GM19452 (cell line): ENCODE measurements around the gene ABCA13.

Source experiments
- ATAC-seq: cut with Tn5 transposase; IDR thresholded peaks from one replicate; pipeline ENCODE4 v1.9.1; 2021; ENCODE audit not compliant: unreplicated experiment

The ABCA13 gene

DNA sequence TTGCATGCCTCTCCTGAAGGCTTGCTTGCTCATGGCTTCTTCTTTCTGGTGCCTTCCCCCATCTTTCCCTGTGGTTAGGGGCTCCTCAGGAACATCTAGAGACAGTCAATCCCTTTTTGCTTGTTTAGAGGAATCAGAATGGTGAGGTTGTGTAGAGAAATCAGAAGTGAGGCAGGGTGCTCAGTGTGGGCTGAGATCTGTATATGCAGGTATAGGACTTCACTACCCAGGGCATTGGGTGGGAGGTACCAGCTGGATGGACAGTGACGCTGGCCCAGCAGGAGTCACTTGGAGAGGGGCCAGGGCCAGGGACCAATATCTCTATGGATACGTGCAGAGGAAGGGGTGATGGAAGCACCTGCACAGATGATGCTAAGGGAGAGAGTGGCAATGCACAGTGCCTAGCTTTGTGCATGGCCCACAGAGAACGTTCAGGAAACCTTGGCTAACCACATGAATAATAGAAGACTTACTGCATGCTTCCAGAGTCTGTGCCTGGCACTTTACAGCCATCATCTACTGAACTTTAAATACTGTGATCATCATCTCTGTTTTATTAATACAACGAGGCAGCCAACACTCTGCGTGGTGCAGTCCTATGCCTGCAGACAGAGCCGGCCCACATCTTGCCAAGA lies 255.2 kb downstream of the ABCA13 start:
- ATAC-seq, result no peak

DNA sequence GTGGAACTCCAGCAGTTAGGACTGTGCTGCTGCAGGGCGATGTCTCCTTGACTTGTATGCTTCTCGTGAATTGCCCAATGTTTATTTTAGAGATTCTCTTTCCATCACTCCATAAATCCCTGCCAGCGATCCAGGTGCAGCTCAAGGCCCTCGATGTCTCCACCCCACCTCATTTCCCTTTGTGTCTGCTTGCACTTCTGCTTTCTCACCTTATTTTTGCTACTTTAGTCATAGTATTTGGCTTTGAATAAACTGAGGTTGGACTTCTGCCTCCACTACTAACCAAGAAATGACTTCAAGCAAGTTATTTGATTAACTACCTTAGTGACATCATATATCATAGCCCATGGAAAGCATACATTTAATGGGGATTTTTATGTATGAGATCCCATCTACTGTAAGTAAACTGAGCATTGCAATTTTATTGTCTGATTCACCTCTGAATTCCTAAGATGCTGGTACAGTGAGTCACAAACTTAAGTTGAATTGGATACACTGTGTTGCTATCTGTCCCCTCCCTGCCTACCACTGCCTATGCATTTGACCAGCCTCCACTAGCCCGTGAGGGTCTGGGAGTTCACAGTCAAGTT lies 255.8 kb downstream of the ABCA13 start:
- ATAC-seq, result no peak

DNA sequence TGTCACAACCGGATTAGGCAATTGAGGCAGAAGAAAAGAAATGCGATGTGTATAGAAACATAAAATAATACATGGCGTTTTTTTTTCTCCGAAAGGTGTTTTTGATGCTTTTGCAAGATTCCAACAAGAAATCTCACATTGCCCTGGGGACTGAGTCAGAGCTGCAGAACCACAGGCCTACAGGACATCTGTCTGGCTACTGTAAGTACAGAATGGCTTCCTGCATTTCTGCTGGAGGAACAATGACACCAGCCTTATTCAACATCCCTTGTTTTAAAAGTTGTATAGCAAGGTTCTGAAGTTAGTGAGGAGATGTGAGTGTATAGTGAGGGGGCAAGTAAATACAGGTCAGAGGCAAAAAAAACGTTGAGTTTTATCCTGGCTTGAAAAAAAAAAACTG lies 256.4 kb downstream of the ABCA13 start:
- no peak for ATAC-seq

DNA sequence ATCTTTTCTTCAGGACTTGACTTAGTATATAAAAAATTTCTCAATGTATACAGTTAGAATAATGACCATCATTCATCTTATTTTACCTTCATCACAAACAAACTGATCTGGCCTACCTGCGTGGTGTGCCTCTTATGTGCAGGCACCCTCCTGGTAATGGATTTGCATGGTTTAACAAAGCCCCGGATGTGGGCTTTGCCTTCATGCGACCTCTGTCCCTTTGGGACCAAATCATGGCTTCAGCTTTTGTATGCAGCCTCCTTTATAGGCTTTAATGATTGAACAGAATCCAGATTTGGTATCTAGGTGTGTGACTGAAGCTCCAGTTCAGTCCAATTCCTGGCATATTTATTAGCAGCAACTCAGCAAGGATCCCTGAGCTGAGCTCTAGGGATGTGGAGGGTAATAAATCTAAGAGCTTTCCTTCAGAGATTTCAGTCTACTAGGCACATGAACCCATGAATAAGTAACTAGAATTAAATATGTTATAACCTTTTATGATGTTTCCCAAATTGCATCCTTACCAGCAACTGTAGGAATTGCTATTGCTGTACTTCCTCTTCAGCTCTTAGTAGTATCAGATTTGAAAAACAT lies 256.9 kb downstream of the ABCA13 start:
- no peak for ATAC-seq

DNA sequence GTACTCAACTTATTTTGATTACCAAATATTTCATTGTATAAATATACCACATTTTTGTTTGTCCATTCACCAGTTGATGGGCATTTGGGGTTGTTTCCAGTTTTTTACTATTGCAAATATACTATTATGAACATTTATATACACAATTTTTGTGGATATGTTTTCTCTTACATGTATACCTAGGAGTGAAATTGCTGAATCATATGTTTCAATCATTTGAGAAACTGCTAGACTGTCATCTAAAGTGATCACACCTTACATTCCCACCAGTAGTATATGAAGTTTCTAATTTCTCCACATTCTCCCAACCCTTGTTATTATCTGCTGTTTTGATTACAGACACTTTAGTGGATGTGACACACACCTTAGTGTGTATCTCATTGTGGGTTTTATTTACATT lies 257.9 kb downstream of the ABCA13 start:
- no peak for ATAC-seq

DNA sequence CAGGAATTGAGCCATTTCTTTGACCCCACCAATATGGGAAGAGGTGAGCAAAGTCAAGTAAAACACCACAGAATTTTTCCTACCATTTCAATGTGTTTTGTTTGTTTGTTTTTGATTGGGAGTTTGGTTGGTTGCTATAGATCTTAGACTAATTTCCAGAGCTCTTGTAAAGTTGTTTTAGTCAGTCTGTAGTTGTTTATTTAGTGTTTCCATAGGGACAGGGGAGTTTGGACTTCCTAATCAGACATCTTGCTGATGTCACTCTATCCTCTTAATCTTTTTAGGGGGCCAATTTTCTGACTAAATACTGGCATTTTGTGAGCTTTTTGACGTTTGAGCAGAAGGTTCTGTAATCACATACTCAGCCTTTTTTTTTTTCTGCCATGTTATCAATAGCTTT lies 266.9 kb downstream of the ABCA13 start:
- no peak for ATAC-seq

DNA sequence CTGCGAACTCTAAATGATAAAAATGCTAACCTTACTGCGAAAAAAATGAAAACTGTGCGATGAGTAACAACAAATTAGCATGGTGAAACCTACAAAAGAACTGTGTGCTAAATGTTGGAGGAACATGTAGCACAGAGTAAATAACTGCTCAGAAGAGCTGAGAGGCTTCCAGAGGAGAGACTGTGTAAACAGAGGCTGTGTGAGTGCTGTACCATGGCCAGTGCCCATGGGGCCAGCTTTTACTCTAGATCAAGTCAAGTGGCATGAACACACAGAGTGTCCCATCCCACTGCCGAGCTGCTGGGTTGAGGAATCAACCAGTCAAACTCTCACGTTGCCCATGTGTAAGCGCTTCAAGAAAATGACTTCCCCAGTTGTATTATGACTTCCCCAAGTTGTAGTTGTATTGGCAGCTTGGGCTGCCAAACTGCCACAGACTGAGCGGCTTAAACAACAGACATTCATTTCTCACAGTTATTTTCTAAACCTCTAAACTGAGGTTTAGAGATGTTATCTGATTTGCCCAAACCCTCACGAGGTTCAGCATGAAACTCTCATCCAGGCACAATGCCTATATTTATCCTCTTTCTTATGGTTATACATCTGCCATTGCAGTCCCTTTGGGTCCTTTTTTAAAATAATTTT lies 270.7 kb downstream of the ABCA13 start:
- ATAC-seq, result no peak

DNA sequence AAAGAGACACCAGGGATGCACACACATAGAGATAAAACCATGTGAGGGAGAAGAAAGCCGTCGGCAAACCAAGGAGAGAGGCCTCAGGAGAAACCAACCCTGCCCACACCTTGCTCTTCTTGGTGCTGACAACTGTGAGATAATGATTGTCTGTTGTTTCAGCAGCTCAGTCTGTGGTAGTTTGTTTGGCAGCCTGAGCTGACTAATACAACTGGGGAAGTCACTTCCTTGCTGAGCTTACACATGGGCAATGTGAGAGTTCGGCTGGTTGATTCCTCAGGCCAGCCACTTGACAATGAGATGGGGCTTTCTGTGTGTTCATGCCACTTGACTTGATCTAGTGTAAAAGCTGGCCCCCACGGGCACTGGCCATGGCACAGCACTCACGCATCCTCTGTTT lies 271.8 kb downstream of the ABCA13 start:
- ATAC-seq, result no peak

DNA sequence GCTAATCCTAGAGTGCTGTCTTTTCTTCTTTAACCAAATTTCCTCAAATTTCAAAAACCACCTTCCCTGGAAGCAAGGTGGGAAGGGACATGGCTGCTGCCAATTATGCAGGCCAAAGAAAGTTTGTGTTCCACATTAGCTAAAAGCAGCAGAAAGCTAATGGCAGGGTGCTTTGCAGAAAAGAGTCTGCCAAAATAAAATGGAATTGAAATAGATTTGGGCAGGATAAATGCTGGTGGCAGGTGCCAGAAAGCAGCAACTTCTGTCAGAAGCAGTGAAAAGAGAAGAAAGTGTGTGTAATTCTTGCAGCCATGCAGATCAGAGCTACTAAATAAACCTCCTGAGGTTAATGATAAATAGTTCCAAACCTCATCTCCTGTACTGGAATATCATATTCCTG lies 275.5 kb downstream of the ABCA13 start:
- ATAC-seq, result no peak

DNA sequence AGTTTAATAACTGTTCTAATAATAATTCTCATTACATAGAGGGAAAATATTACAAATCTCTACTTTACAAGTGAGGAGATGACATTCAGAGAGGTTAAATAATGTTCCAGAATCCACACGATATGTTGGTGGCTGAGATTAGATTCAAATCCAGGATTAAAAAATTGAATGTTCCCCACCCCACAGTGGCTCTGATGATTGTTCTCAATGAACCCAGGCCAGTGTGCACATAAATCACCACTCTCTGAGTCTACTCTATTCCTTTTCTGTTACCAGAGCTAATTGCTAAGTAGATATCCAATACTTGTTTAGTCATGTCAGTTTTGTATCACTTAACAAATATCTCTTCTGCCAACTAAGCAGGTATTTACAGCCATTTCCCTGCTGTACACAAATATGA lies 281.0 kb downstream of the ABCA13 start:
- ATAC-seq, result no peak

DNA sequence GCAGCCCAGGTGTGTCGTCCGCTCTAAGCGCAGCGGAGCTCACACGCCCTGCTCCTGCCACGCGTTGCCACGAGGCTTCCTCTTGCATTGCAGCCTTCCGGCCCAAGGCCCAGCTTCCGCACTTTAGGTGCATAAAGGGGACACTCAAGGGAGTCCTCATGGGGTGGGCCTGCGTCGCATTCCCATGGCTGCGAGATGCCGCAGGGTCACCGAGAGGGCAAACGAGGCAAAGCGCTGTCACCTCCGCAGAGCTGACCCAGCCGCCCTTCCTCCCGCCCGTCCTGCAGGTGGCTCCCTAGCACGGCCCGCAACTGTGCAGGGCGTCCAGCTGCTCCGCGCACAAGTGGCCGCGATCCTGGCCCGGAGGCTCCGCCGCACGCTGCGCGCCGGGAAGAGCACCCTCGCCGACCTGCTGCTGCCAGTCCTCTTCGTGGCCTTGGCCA lies 283.5 kb downstream of the ABCA13 start:
- ATAC-seq, result no peak

DNA sequence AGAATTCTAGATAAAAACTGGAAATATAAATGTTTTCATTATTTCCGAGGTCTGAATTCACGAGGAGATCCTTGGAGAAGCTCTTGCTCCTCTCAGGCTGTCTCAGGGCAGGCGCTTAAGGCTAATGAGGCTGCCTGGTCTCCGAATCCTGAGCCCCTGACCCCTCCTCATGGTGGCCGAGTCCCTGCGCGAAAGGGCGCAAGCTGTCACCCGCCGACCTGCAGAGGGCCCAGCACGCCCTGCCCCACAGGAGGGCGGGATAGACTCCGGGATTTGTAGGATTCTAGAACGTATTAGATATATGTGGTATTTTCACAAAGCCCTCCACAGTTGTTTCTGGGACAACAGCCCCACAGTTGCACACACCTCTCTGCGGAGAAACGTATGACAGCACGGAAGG lies 284.1 kb downstream of the ABCA13 start:
- ATAC-seq, result no peak

DNA sequence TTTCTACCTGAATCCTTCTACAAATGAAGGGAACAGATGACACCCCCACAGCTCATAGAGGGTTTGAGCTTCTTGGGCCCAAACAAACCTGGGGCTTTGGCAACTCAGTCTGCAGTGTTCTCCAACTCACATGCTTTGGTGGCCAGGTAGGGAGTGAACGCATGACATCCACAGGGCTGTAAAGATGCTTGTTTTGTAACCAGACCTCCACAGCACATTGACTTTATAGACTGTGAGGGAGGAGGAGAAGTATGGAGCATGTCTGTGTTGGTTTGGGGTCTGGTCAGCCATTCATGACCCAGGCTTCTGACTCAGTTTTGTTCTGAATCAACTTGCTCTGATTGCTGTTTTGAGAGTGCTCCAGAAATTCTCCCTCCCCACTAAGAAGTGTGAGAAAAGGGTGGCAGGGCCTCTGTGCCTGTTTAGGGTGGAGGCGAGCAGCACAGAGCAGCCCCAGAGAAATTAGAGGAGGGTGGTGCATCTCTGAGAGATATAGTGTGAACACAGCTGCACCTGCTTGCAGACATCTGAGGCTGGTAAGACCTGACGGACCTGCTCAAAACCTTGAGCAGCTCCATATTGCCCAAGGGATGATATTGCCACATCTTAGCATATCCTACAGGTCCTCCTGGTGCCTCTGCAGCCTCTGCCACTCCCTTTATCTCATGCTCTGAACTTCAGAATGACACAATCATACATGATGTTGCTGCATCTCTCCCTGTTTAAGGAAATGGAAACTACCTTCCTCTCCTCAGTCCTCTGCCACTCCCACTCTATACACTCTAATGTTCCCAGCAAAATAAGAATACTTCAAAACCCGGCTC lies 287.7 kb downstream of the ABCA13 start:
- no peak for ATAC-seq

DNA sequence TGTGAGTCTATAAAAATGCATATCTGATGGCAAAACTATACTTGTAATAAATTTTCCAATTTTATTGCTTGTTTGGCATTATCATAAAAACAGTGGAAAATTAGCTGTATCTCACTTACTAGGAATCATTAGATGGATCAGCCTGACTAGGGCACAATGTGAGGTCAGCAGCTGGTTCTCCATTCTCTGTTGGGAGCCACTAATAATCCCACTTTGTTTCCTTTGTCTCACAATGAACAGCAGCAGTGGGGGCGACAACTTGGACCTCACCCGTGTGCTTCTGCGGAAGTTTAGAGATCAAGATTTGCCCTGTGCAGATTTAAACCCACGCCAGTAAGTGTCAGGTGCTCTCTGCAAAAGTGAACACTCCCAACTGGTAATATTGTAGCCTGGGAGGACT lies 295.5 kb downstream of the ABCA13 start:
- no peak for ATAC-seq

DNA sequence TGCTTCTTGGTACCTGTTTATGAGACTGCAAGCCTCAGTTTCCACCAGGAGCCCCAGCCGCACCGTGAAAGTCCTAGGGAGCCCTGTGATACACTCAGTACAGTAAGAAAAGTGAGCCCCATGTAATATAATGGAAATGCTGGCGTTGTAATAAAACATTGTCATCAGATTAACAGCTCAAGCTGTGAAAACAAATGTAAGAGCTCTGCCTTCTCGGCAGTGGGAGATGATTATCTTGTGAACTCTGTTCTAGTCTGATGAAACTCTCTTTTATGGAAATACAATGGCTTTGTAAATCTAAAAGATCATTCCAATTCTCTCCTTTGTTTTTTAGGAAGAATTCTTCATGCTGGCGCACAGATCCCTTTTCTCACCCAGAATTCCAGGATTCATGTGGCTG lies 299.9 kb downstream of the ABCA13 start:
- ATAC-seq, result no peak

DNA sequence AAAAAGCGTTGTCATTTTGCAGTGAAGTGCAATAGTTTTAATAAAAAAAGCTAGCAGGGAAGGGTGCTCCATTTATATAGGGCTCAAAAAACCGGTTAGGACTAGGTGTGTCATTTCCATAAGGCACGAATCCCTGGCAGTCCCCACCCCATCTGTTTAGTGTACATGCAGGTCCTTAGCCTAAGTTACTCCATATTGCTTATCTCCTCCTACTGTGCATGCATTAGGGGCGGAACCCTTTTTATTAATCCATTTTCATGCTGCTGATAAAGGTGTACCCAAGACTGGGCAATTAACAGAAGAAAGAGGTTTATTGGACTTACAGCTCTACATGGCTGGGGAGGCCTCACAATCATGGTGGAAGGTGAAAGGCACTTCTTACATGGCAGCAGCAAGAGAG lies 301.4 kb downstream of the ABCA13 start:
- ATAC-seq, result no peak

DNA sequence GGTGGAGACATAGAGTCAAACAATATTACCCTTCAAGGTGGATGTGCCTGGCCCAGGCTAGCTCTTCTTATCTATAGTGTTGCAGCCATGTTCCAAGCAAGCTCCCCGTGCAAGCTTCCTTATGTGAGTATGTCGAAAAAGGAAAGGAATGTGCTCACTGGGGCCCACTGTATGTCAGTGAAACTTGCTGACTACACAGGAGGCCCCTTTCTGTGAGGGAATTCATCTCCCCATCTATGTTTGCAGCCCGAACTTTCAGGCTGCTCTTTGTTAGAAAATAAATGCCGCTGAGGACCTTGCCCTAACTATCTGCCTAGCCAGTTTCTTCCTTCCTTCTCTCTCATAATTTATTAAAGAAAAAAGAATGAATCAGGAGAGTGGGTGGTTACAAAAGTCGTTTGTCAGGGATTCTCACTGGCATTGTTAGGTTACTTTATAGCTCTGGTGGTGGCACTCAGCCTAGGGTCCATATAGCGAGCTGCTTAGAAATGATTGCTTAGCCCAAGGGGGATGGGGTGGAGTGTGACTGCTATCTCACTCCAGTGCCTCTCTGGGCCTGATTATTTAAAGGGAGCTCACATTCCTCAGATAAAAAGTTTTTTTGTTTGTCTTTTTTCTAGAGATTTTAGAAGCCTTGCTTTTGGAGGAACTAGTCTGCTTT lies 302.1 kb downstream of the ABCA13 start:
- no peak for ATAC-seq

DNA sequence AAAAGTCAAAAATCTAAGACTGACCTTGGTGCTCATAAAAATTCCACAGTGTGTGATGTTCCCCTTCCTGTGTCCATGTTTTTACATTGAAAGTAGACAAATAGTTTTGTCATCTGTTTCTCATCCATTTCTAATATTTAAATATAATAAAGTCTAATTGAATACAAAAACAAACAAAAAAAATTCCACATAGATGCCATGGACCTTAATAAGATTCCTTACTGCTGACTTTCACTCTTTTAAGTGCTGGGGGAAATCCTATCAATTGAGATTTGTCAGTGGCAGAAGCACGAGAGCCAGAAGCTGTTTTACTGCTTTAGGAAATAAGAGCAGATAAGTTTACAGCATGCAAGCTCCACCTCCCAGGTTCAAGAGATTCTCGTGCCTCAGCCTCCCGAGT lies 310.0 kb downstream of the ABCA13 start:
- no peak for ATAC-seq

DNA sequence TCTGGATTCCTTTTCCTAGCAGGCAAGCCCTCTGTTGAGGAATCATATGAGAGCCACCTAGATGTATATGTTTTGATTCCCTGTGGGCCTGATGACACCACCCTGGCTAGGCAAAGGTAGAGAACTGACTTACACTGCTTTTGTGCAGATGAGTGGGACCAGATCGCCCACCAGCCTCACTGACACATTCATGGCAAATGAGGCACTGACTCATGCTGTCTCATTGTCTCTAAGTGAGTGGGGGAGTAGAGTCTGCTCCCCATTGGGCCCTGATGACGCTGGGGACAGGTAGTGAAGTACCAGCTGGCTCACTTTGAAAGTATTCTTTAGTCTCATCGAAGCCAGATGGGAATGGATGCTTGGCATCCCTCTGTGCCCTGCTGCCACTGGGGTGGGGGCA lies 326.3 kb downstream of the ABCA13 start:
- ATAC-seq, result no peak

DNA sequence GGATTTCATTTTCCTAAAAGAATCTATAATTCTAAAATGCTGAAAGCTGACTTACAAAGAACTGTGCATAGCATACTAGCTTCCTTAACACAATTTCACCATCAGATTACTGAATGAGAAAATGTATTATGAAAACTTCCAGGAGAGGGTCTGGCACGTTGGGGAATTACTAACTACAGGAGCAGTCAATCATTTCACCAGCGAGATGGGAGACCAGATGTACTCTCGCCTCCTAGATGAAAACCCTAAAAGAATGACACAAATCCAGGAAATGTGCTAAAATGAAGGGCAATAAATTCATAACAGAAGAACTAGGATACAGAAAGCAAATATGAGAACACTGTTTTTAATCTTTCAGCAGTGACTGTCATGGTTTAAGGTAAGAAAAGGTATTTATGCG lies 330.8 kb downstream of the ABCA13 start:
- ATAC-seq, result no peak

DNA sequence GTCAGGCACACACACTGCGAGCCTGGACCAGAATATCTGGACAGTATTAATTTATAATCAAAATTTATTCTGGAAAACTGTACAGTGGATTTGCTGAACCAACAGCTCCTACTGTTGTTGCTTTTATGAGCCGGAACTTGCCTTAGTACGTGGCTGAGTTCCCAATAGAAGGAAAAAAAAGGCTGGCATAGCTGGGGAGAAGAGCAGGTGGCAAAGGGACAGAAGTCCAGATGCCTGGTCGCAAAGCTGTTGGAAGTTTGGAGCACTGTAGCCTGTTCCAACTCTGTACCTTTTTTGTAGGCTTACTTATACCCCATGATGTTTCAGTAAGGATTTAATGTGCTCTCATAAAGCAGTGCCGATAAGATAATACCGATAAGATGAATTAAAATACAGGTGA lies 333.8 kb downstream of the ABCA13 start:
- ATAC-seq, result no peak
